ENCODE results near the gene ZNF571. TPM values are rescaled to one million over a fixed set of nuclear protein-coding genes. Genes with fewer than 3 reads are reported as not detected.
A peak's percentile ranks its signal among the peaks of the same experiment; 100 is the strongest.

The ZNF571 gene
- total RNA-seq, 1 experiment from 2014 or later, result 4.5 TPM

GRCh38 chr19:37594982-37595382 lies 390 bp upstream of the ZNF571 start:
- H3K79me1 ChIP-seq (ENCODE audit: insufficient read depth, low read depth, low read length, poor library complexity, severe bottlenecking), result no peaks in the 10 kb centered on the region
- no peak overlapping the region for H3K23ac ChIP-seq (ENCODE audit: insufficient read length, low read depth, low read length)
- H2BK20ac ChIP-seq (ENCODE audit: low read depth, low read length, poor library complexity, severe bottlenecking), result no peak overlapping the region
- H3K27ac ChIP-seq (ENCODE audit: insufficient read length, low read depth, low read length), result no peak overlapping the region
- no peak overlapping the region for H3T11ph ChIP-seq (ENCODE audit: low read length)
- peak overlapping the region; percentile 17 for H2AFZ ChIP-seq (ENCODE audit: low read length)
- no peak overlapping the region for H2BK12ac ChIP-seq (ENCODE audit: insufficient read length, low read depth, low read length)
- H3K9ac ChIP-seq (ENCODE audit: extremely low read depth, insufficient read length, low read length), result no peak overlapping the region
- H3K4me1 ChIP-seq (ENCODE audit: insufficient read depth, low read length), result no peaks in the 10 kb centered on the region
- no peak overlapping the region for H2BK15ac ChIP-seq (ENCODE audit: low read depth, low read length)
- peak overlapping the region; percentile 94 for H3K4me2 ChIP-seq (ENCODE audit: insufficient read depth, insufficient read length, low read length)
- H3K27me3 Mint-ChIP-seq (ENCODE audit: low read depth), result peaks cover 22% of the 10 kb centered on the region
- no peak for TF ChIP-seq CTCF (conservative IDR thresholded peaks at IDR 0.05)
- H3K18ac ChIP-seq (ENCODE audit: insufficient read length, low read depth, low read length), result no peak overlapping the region
- H4K5ac ChIP-seq (ENCODE audit: insufficient read length, low read depth, low read length), result no peak overlapping the region
- peaks cover 10% of the 10 kb centered on the region for H3K23me2 ChIP-seq (ENCODE audit: insufficient read length, low read depth, low read length, poor library complexity, severe bottlenecking)
- no peak overlapping the region for H3K56ac ChIP-seq (ENCODE audit: insufficient read length, low read depth, low read length)
- H3K9me3 Mint-ChIP-seq, result peaks cover 23 to 29% of the 10 kb centered on the region in 2 experiments
- H3K4me1 Mint-ChIP-seq, result peaks cover 13 to 15% of the 10 kb centered on the region in 2 experiments
- no peak overlapping the region for H3K4ac ChIP-seq (ENCODE audit: low read depth, low read length)
- no peak overlapping the region for H4K91ac ChIP-seq (ENCODE audit: insufficient read length, low read depth, low read length)
- H3K27ac Mint-ChIP-seq, result peak overlapping the region in 1 of 3 experiments; percentile 98; a peak in 1 of 7 replicates
- H3K14ac ChIP-seq (ENCODE audit: insufficient read depth, low read length), result no peak overlapping the region
- H2AK5ac ChIP-seq (ENCODE audit: insufficient read length, low read length), result no peak overlapping the region
- H3K27me3 ChIP-seq (ENCODE audit: insufficient read depth, low read length), result no peaks in the 10 kb centered on the region
- DNase-seq, result no peak
- no peak overlapping the region for H2BK5ac ChIP-seq (ENCODE audit: insufficient read length, low read length)
- no CpG with 5 or more reads among the region's 20 CpGs for WGBS (ENCODE audit: extremely low coverage, insufficient read length, low lambda C conversion rate)
- no peaks in the 10 kb centered on the region for H3K9me3 ChIP-seq (ENCODE audit: control insufficient read depth, low read depth, low read length)
- H3K36me3 Mint-ChIP-seq (ENCODE audit: insufficient read depth in 1 of 3, low read depth in 3 of 3), result peaks cover 2 to 17% (median 13%) of the 10 kb centered on the region in 3 experiments; a peak in 6 of 7 replicates
- no peak overlapping the region for H4K8ac ChIP-seq (replicated peaks; ENCODE audit: insufficient read length, low read depth, low read length)
- H2BK120ac ChIP-seq (ENCODE audit: low read depth, low read length, poor library complexity, severe bottlenecking), result no peak overlapping the region
- peak overlapping the region; percentile 97 for H3K4me3 Mint-ChIP-seq
- H4K20me1 ChIP-seq (ENCODE audit: control insufficient read depth, insufficient read depth, insufficient read length), result no peaks in the 10 kb centered on the region
- H3K79me2 ChIP-seq (ENCODE audit: insufficient read depth, low read length), result no peaks in the 10 kb centered on the region

Data from H9 (cell line).